Smooth muscle cell of the umbilical artery (primary cell): ENCODE data around the gene HBQ1. TPM values are rescaled to one million over a fixed set of nuclear protein-coding genes. Genes with fewer than 3 reads are reported as not detected.

Experiments
- total RNA-seq: library from RNA; depleted of rRNA; stranded (reverse); fragments of >200 nt; gene quantifications from 2 replicates; pipeline ENCODE4 v1.2.3, GENCODE V29; 2014

Gene HBQ1
- not detected in 2 replicates for total RNA-seq

DNA sequence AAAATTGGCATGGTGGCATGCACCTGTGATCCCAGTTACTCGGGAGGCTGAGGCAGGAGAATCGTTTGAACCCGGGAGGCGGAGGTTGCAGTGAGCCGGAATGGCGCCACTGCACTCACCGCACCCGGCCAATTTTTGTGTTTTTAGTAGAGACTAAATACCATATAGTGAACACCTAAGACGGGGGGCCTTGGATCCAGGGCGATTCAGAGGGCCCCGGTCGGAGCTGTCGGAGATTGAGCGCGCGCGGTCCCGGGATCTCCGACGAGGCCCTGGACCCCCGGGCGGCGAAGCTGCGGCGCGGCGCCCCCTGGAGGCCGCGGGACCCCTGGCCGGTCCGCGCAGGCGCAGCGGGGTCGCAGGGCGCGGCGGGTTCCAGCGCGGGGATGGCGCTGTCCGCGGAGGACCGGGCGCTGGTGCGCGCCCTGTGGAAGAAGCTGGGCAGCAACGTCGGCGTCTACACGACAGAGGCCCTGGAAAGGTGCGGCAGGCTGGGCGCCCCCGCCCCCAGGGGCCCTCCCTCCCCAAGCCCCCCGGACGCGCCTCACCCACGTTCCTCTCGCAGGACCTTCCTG lies at the start of gene HBQ1:
Gene HBQ1, plus strand, starts transcription at position 359 of the 575 bp plus-strand sequence. Its CDS starts 28 bp downstream, at position 387.

DNA sequence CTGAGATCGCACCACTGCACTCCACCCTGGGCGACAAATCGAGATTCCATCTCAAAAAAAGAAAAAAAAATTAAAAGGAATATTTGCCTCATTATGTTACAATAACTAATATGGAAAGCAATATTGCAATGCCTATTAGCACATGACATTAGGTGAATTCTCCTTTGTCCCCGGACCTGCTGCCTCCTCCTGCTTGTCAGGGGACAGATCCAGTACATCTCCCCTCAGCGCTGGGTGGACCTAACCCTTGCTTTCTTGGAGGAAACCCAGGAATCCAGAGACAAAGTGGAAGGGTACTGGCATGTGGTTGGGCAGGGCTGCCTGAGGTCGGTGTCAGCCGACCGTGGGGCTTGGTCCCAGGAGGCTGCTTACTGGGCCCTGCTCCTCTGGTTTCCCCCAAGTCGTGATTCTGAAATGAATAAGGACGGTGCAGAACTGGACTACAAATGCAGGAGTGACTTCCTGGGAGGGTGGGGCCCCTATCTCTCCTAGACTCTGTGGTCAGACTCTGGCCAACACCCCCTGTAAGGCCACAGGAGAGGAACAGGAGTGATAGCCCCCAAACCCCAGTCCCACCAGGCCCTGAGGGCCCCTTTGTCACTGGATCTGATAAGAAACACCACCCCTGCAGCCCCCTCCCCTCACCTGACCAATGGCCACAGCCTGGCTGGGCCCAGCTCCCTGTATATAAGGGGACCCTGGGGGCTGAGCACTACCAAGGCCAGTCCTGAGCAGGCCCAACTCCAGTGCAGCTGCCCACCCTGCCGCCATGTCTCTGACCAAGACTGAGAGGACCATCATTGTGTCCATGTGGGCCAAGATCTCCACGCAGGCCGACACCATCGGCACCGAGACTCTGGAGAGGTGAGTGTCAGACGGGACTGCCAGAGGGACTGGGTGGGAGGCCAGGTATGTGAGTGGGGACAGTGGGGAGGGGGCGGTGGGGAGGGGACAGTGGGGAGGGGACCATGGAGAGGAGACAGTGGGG lies 27.8 kb upstream of the HBQ1 start, which contains the start of gene HBZ:
Gene HBZ, plus strand, starts transcription at position 504 of the 988 bp plus-strand sequence. Its CDS starts 266 bp downstream, at position 770.

DNA sequence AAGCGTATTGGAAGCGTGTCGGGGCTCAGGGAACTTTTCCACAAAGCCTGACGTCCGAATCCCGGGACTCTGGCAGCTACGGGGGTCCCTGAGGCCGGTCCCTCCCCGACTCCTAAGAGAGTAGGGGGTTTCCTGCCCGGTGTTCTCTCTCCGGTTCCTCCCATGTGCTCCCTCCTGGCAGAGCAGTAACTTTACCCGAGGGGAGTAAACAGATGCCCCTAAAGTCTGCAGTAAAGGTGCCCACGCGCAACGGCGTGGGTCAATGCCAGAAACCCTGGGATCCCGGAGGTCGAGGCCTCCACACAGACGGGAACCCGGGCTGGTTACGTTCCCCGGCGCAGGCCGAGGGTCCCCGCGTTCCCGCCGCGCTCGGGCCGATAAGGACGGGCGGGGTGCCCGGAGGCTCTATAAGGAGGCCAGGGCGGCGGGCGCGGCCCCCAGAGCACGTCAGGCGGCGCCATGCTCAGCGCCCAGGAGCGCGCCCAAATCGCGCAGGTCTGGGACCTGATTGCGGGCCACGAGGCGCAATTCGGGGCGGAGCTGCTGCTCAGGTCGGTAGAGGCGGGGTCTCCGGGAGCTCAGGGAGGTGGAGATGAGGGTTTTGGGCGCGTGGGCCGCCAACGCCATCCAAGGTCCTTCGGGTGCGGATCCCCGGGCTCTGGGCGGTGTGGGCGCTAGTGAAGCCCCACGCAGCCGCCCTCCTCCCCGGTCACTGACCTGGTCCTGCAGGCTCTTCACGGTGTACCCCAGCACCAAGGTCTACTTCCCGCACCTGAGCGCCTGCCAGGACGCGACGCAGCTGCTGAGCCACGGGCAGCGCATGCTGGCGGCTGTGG lies 14.5 kb upstream of the HBQ1 start, which contains the start of gene HBM:
Gene HBM, plus strand, starts transcription at position 440 of the 836 bp plus-strand sequence. Its CDS starts 20 bp downstream, at position 460.

DNA sequence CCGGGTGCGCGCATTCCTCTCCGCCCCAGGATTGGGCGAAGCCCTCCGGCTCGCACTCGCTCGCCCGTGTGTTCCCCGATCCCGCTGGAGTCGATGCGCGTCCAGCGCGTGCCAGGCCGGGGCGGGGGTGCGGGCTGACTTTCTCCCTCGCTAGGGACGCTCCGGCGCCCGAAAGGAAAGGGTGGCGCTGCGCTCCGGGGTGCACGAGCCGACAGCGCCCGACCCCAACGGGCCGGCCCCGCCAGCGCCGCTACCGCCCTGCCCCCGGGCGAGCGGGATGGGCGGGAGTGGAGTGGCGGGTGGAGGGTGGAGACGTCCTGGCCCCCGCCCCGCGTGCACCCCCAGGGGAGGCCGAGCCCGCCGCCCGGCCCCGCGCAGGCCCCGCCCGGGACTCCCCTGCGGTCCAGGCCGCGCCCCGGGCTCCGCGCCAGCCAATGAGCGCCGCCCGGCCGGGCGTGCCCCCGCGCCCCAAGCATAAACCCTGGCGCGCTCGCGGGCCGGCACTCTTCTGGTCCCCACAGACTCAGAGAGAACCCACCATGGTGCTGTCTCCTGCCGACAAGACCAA lies 7.8 kb upstream of the HBQ1 start, which contains the start of gene HBA2:
Gene HBA2, plus strand, starts transcription at position 503 of the 568 bp plus-strand sequence. Its CDS starts 37 bp downstream, at position 540.

DNA sequence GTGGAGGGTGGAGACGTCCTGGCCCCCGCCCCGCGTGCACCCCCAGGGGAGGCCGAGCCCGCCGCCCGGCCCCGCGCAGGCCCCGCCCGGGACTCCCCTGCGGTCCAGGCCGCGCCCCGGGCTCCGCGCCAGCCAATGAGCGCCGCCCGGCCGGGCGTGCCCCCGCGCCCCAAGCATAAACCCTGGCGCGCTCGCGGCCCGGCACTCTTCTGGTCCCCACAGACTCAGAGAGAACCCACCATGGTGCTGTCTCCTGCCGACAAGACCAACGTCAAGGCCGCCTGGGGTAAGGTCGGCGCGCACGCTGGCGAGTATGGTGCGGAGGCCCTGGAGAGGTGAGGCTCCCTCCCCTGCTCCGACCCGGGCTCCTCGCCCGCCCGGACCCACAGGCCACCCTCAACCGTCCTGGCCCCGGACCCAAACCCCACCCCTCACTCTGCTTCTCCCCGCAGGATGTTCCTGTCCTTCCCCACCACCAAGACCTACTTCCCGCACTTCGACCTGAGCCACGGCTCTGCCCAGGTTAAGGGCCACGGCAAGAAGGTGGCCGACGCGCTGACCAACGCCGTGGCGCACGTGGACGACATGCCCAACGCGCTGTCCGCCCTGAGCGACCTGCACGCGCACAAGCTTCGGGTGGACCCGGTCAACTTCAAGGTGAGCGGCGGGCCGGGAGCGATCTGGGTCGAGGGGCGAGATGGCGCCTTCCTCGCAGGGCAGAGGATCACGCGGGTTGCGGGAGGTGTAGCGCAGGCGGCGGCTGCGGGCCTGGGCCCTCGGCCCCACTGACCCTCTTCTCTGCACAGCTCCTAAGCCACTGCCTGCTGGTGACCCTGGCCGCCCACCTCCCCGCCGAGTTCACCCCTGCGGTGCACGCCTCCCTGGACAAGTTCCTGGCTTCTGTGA lies 3.5 kb upstream of the HBQ1 start, which contains the start of gene HBA1:
Gene HBA1, plus strand, starts transcription at position 204 of the 906 bp plus-strand sequence. Its CDS starts 37 bp downstream, at position 241.

DNA sequence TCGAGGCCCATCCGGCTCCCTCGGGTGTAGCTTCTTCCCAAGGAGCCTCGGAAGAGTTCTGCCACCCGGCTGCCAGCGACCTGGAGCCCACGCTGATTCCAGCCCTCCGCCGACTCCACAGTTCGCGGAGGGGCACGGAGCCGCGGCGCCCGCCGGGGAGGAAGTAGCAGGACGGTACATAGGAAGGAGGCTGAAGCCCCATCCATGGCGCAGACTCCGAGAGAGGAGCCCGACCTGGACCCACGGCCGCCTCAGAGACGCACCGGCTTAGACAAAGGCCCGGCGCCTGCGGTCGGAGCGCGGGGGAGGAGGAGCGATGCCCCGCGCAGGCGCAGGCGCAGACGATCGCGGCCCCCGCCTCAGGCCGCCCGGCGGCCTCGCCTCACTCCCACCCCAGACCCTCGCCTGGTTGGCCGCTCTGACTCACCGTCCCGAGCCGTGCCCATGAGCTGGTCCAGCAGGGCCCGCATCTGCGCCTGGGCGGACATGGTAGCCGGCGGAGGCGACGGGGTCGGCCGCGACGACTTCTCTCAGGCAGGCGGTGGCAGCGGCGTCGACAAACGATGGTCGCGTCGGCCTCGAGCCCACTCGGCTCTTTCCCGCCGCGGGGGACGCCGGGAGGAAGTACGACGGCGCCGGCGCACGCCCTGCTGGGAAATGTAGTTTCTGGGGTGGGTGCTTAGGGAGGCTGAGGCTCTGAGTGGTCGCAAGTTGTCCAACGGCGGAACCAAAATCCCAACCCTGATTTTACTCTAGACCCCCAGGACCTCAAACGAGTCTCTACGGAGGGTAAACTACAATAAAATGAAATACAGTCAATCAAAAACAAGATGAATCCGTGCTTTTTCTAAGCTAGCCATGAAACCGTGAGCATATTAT lies 48.8 kb downstream of the HBQ1 start, which contains the start of gene LUC7L:
Gene LUC7L, minus strand, starts transcription at position 598 of the 879 bp plus-strand sequence. Its CDS starts 110 bp downstream, at position 488.

Other genes with a start within 250 kb of the HBQ1 start
- 2.4 and 4.2 TPM in 2 replicates for gene POLR3K, start 126.9 kb upstream of the HBQ1 start, total RNA-seq
- 17.5 and 17.9 TPM in 2 replicates for gene SNRNP25, start 126.6 kb upstream of the HBQ1 start, total RNA-seq
- 24.6 and 49.9 TPM in 2 replicates for gene RHBDF1, start 107.8 kb upstream of the HBQ1 start, total RNA-seq
- 101 and 198 TPM in 2 replicates for gene MPG, start 102.2 kb upstream of the HBQ1 start, total RNA-seq
- 10.1 and 17.8 TPM in 2 replicates for gene NPRL3, start 41.8 kb upstream of the HBQ1 start, total RNA-seq
- not detected in 2 replicates for gene HBZ, start 27.8 kb upstream of the HBQ1 start, total RNA-seq
- gene HBM, start 14.5 kb upstream of the HBQ1 start, total RNA-seq: not detected in 2 replicates
- not detected in 2 replicates for gene HBA2, start 7.6 kb upstream of the HBQ1 start, total RNA-seq
- not detected in 2 replicates for gene HBA1, start 3.8 kb upstream of the HBQ1 start, total RNA-seq
- 43.9 and 44.2 TPM in 2 replicates for gene LUC7L, start 49.0 kb downstream of the HBQ1 start, total RNA-seq
- 122 and 156 TPM in 2 replicates for gene FAM234A, start 54.4 kb downstream of the HBQ1 start, total RNA-seq
- gene RGS11, start 95.5 kb downstream of the HBQ1 start, total RNA-seq: 1.8 and 2.4 TPM in 2 replicates
- 0.28 and 1.5 TPM in 2 replicates for gene ARHGDIG, start 100.1 kb downstream of the HBQ1 start, total RNA-seq
- 0.51 and 2.4 TPM in 2 replicates for gene PDIA2, start 102.7 kb downstream of the HBQ1 start, total RNA-seq
- 16.6 and 30.8 TPM in 2 replicates for gene AXIN1, start 172.3 kb downstream of the HBQ1 start, total RNA-seq
- 51.7 and 69.3 TPM in 2 replicates for gene MRPL28, start 190.1 kb downstream of the HBQ1 start, total RNA-seq
- gene PGAP6, start 201.5 kb downstream of the HBQ1 start, total RNA-seq: 59.7 and 107 TPM in 2 replicates
- gene NME4, start 216.7 kb downstream of the HBQ1 start, total RNA-seq: 63.2 and 80.6 TPM in 2 replicates
- 7.1 and 11.8 TPM in 2 replicates for gene DECR2, start 221.4 kb downstream of the HBQ1 start, total RNA-seq
- gene RAB11FIP3, start 245.2 kb downstream of the HBQ1 start, total RNA-seq: 18.7 and 32.6 TPM in 2 replicates